ENCODE measurements around the gene RTL10. TPM values are rescaled to one million over a fixed set of nuclear protein-coding genes. Genes with fewer than 3 reads are reported as not detected.

RTL10 gene
- polyA plus RNA-seq, 3 donors = 25.0 to 28.5 (median 26.2) TPM

DNA sequence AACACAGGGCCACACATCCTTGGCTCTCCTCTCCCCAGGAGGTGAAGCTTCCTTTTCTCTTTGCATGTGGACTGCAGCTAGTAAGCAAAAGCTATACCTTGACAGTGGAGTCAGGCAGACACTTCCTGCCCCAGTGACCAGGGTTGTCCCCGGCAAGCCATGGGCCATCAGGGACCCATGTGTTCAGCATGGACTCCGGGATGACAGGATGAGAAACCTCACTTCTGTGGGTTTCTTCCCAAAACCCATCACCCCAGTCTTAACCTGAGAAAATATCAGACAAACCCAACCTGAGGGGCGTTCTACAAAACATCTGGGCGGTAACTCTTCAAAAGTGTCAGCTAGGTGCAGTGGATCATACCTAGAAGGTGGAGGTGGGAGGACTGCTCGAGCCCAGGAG is 40.2 kb downstream of the RTL10 start:
- DNase-seq = no peak

DNA sequence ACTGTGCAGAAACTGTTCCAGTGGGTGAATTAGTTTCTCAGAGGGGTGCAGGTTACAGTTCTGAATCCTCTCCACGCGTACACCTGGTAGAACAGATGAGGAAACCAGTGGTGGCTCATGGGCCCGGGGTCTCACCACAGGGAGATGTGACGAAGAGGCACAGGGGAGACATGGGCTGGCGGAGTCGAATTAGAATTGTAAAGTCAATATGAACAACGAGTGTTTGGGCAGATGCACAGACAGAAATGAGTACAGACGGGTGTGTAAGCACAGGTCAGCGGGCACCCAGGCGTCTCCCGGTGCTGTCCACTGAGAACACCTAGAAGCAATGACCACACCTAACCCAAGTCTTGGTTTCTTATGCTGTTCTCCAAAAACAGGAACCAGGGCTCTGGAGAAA is 41.8 kb downstream of the RTL10 start:
- DNase-seq = no peak

DNA sequence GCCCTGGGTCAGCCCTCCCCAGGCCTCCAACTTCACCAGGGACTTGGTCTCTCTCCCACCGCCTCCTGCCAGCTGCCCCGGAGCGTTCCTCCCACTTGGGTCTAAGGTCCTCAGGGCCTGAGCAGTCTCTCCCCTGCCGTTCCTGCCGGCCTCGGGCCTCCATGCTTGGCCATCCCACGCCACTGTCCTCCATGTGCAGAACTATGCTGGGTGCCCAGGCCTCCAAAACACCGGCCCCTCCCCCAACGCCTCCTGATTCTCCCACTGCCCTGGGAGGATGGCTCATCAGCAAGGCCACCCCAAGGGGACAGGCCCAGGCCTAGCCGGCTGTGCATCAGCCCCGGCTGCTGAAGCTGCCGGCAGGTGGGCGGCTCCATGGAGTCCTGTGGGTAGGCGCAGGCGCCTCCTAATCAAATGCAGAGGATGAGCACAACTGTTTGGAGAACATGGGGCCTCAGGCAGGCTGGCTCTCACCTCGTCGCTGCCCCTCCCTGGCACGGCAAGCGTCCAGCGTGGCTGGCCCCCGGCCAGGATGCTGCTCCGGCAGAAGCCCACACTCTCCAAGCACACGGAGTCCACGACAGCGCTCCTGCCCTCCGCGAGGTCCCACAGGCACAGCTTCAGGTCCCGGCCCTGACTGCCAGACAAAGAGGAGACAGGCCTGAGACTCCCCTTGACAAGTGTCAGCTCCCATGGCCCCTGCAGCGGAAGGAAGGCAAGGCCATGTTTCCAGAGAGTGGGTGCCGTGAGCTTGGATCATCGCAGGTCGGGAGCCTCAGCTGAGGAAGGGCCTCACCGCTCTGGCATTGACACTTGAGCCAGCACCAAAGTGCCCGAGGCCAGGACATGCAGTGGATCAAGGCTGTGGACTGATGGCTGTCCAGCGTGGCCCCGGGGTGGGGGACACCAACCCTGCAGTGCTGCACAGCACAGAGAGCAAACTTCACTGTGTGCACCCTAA is 42.6 kb downstream of the RTL10 start:
- no peak for DNase-seq

DNA sequence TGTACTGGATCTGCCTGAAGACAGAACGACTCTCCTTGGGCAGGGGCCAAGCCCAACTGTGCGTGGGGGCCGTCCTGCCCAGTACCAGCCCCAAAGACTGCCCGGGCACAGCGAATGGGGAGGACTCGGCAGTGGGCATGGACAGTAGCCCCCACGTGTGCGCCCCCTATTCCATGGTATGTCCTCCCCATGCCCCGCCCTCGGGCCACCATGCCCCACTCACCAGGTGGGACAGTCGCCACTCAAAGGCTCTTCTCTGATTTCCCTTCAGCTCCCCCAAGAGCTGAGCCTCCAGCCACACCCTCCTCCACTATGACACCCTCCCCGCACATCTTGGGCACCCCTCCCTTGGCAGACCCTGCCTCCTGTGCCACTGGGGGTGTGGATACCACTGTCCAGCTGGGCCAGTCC is 43.5 kb downstream of the RTL10 start:
- DNase-seq = no peak

DNA sequence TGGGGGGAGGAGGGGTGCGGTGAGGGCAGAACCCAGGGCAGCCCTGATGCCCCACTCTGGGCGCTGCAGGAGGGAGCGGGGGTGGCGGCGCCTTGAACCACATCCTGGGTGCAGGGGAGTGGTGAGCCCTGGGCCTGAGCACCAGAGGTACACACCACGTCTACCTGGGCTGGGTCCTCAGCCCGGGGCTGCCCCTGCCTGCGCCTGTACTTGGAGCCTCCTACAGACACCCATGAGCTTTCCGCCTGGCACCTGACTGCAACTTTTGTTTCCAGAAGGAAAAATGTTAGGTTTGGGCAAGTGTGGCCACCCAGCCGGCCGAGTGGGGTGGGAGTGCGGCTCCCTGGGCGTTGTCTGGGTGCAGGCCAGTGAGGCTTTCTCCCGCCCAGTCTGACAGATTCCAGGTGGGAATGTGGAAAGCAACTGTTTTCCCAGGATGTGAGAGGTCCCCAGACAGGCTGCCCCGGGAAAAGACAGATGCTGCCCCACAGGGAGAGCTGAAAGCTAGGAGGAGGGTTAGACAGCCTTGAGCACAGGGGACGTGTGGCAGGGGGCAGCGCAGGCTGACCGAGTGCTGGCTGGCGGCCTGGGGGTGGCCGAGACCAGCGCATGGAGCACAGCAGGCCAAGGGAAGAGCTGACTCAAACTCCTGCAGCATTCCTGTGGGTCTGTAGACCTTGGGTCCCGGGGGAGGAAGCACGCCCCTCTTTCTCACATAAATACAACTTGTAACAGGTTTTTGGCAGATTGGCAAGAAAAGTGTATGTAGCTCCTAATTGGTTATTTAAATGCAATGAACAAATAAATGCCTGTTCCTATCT is 44.1 kb downstream of the RTL10 start:
- no peak for DNase-seq

DNA sequence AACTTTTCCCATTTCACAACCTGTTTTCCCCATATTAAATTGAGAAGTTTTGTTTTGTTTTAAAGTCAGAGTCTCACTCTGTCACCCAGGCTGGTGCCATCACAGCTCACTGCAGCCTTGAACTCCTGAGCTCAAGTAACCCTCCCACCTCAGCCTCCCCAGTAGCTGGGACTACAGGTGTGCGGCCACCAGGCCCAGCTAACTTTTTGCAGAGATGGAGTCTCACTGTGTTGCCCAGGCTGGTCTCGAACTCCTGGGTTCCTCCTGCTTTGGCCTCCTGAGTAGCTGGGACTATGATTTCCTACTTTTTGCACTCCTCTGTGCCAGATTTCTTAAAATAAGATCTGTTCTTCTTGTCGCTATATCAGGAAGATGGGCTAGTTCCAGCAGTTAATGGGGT is 44.9 kb downstream of the RTL10 start:
- DNase-seq = no peak

DNA sequence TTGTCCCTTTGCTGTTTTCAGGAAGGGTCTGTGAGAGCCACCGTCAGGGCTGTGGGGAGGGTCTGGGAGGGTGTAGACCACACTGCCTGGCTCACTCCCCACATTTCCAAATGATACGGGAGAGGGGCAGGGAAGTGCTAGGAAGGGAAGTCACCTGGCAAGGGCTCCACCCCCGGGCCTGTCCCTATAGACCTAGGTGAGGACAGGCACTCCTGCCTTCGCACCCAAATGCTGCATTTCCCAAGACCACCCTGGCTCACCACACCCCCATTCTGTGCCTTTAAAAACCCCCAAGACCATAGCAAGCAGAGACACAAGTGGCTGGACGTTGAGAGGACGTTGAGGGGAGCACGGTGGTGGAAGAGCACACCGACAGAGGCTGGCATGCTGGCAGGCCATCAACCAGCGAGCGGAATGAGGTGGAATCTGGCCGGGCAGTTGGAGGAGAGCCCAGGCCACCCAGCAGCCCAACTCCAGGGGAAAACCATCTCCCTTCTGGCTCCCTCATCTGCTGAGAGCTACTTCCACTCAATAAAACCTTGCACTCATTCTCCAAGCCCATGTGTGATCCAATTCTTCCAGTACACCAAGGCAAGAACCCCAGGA is 45.7 kb downstream of the RTL10 start:
- DNase-seq = no peak

DNA sequence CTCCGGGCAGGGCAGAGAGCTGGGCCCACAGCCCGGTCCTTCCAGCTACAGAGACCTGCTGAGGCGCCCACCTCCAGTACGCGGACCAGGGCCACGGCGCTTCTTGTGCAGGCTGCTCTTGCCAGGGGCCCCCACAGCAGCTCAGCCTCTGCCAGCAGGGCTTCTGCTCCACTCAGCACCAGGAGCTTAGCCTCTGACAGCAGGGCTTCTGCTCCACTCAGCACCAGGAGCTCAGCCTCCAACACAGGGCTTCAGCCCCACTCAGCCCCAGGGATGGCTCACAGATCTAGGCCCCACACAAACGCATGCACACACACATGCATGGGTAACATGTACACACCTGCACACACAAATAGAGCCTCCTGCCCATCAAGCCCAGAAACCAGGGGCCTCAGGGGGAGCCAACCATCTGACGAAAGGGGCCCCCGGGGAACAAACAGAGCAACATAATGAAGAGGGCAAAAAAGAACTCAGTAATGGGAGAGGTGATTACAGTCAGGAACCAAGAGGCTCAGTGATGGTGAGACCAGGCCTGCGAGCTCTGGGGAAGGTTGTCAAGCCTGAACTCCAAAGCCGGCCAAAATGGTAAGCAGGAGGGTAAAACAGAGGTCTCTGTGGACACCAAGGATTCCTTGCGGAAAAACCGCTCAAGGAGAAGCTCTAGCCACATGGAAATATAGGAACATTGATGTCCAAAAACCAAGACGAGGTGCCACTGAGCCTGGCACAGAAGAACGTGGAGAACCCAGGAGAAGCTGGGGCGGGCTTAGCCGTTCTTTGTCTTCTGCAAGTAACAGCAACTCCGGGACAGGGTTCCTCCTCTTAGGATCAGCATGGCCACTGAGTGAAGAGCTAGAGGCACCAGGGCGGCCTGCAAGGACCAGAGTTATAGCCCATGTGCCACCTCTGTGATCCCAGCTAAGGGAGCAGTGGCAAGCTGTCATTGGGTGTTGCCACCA is 46.5 kb downstream of the RTL10 start:
- no peak for DNase-seq

DNA sequence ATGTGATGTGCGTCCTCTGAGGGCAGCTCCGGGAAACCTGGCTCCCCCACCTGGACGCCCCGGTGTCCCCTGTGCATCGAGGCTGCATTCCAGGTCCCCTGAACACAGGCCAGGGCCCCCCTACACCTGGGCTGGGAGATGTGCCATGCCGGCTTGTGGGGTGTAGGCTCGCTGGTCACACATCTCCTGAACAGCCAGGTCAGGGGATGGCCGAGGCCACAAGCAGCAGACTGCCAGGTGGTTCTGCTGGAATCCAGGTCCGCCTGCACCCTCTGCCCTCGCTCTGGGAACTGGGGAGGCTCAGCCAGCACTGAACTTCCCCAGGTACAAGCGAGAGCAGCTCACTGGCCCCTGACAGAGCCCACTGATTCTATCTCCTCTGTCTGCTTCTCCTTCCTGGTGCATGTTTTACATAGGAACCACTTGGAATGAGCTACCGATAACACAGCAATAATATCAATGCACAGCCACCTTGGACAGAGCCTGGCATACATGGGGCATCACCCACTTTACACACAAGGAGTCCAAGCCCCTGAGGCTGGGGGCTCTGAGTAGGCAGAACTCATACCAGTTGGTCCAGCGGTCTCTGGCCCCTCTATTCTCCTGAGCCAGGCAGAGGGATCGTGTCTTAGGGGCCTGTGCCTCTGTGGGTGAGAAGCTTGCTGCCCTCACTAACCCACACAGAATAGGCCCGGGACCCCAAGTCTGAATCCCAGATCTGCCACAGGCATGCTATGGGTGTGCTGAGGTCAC is 47.3 kb downstream of the RTL10 start:
- no peak for DNase-seq

DNA sequence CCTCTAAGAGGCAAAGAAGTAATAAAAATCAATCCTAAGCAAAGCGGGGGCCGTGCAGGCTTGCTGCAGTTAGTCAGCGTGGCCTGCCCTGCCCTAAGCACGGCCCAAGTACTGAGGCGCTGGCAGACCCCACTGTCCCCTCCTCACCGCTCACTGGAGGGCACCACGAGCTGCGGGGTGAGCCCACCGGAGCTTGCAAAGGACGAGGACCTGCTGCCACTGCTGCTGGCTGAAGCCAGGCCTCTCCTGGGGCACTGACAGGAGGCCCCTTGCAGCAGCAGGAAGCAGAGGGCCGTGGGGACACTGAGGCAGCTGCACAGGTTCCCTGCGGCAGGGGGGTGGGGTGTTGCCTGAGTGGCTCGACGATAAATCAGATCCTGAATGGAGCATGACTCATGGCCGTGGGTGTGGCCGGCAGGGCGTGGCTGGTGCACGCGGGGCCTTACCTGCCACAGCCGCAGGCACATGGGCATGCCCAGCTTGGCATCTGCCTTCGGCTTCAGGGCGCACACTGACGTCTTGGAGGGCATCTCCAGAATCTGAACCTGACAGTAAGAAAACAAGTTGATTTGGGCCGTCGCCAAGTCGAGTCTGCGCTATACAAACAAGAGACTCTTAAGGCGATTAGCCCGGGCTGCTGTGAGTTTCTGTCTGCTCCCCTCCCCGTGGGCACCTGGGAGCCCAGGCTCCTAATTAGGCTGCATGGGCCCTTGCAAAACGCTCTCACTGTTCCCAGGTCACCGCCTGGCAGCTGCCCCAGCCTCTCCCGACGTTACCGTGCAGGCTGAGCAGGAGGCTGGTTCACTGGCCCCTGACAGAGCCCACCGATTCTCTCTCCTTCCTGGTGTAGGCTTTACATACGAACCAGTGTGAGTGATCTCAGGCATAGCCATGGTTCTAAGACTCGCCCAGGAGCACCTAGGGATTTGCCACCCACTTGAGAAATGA is 48.2 kb downstream of the RTL10 start:
- DNase-seq = no peak

DNA sequence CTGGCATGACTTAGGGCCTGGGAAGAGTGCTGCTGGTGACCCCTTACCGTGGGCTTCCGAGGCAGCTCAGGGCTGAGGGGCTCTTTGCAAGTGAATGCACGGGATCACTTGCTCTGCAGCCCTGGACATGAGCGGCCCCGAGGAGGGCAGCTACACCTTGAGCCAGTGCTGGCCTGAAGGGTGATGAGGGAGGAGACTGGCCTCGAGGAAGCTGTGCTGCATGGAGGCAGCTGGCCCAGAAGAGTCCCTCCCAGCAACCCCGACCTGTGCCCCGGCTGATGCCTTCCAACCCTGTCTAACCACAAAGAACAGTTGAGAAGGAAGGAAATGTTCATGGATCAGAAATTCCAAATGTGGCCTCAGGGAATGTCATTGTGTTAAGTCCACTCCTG is 48.9 kb downstream of the RTL10 start:
- DNase-seq = no peak

Other genes with a start within 250 kb of the RTL10 start
- 10 to 100 TPM; 27.2 to 36.3 (median 34.6) TPM for gene SEPTIN5, start 140.4 kb downstream of the RTL10 start, polyA plus RNA-seq (ENCODE audit: insufficient read length in 3 of 3)
- 1 to 10 TPM; 1.1 to 6.4 (median 4.8) TPM for gene GP1BB, start 131.3 kb downstream of the RTL10 start, polyA plus RNA-seq (ENCODE audit: insufficient read length in 3 of 3)
- gene TBX1, start 94.1 kb downstream of the RTL10 start, polyA plus RNA-seq (ENCODE audit: insufficient read length in 3 of 3) = 1 to 10 TPM in 1 of 3 donors, under 1 TPM in 2; 0.53 to 1.1 (median 0.64) TPM
- gene GNB1L, start within 50 bp of the RTL10 start, polyA plus RNA-seq (ENCODE audit: insufficient read length in 3 of 3) = 1 to 10 TPM; 5.6 to 8.3 (median 7.2) TPM
- gene COMT, start 86.9 kb upstream of the RTL10 start, polyA plus RNA-seq (ENCODE audit: insufficient read length in 3 of 3) = 100 to 1,000 TPM; 116 to 143 (median 126) TPM
- 10 to 100 TPM; 29.9 to 36.0 (median 30.0) TPM for gene TXNRD2, start 86.9 kb upstream of the RTL10 start, polyA plus RNA-seq (ENCODE audit: insufficient read length in 3 of 3)
- 10 to 100 TPM; 27.0 to 35.2 (median 29.6) TPM for gene ARVCF, start 161.9 kb upstream of the RTL10 start, polyA plus RNA-seq (ENCODE audit: insufficient read length in 3 of 3)
- gene TANGO2, start 166.2 kb upstream of the RTL10 start, polyA plus RNA-seq (ENCODE audit: insufficient read length in 3 of 3) = 10 to 100 TPM; 10.8 to 12.3 (median 11.4) TPM
- gene DGCR8, start 225.4 kb upstream of the RTL10 start, polyA plus RNA-seq (ENCODE audit: insufficient read length in 3 of 3) = 10 to 100 TPM; 48.3 to 60.3 (median 59.2) TPM